HCT116 (cell line): ENCODE measurements around the gene RIMBP2. TPM values are rescaled to one million over a fixed set of nuclear protein-coding genes. Genes with fewer than 3 reads are reported as not detected.

Experiments
- ATAC-seq: fragments of 200-7000 bp; cut with Tn5 transposase; 2 replicates; pipeline ENCODE4 v1.9.1; 2020; ENCODE audit warnings: mild to moderate bottlenecking, moderate library complexity
- BruUV-seq: library from RNA; stranded (reverse); fragments of 400-500 nt; replicated peaks from 2 replicates; lab custom pipeline; 2021; lab: Mats Ljungman, UMichigan
- CTCF ChIA-PET: fragments of 300-600 bp; sonication (Branson Sonifier 250); formaldehyde crosslinking; loops from one replicate; lab custom pipeline; 2021; ENCODE audit warnings: antibody characterized with exemption; lab: Charles Lee
- POLR2A ChIA-PET: fragments of 300-600, 350-600 bp; sonication (Branson Sonifier 250); formaldehyde crosslinking; loops from one replicate; lab custom pipeline; 2021; ENCODE audit warnings: antibody characterized with exemption; lab: Charles Lee
- RAD21 ChIA-PET, 2 experiments: fragments of 300-600 bp; sonication (Branson Sonifier 250); formaldehyde crosslinking; loops; one replicate each; lab custom pipeline; 2023; ENCODE audit warnings: low total read pairs in 2 of 2; ENCODE audit not compliant: uncharacterized antibody in 2 of 2, unreplicated experiment in 2 of 2, low non-redundant PET in 1 of 2; lab: Charles Lee
- DNase-seq: peaks from one replicate; pipeline ENCODE4 v3.0.0-alpha.2; 2010; ENCODE audit warnings: low read depth, low spot score
- H2AFZ ChIP-seq: fragments of 200-600 bp; shearing (Covaris generic), sonication (generic); 2 replicates; pipeline ENCODE4 v1.6.1; 2017; ENCODE audit warnings: low read depth, mixed run types, mixed read lengths, antibody characterized with exemption, low read length; ENCODE audit not compliant: poor library complexity, severe bottlenecking
- H3K27ac ChIP-seq: 2 replicates; pipeline ENCODE4 v1.5.1; 2012; ENCODE audit warnings: low read depth, low read length
- H3K27me3 ChIP-seq: fragments of 200-600 bp; sonication (generic); 2 replicates; pipeline ENCODE4 v1.6.1; 2016; ENCODE audit warnings: mixed run types, low read length, mixed read lengths; ENCODE audit not compliant: insufficient read depth
- H3K36me3 ChIP-seq, 2 experiments: fragments of 200-500 bp in 1 of 2; fragments of 200-600 bp in 1 of 2; sonication (Bioruptor generic) in 1 of 2; sonication (generic) in 1 of 2; 2 replicates each; pipeline versions ENCODE4 v1.5.1 to v1.6.1; 2014 to 2016; ENCODE audit warnings: low read length in 2 of 2, inconsistent platforms in 1 of 2, mixed read lengths in 1 of 2, mixed run types in 1 of 2; ENCODE audit not compliant: insufficient read depth in 2 of 2, control insufficient read depth in 1 of 2
- H3K4me1 ChIP-seq, 2 experiments: fragments of 200-600 bp in 1 of 2; sonication (generic) in 1 of 2; 2 replicates each; pipeline versions ENCODE4 v1.5.1 to v1.6.1; 2012 to 2017; ENCODE audit warnings: low read length in 2 of 2, inconsistent platforms in 1 of 2, mild to moderate bottlenecking in 1 of 2, mixed read lengths in 1 of 2, mixed run types in 1 of 2, moderate library complexity in 1 of 2; ENCODE audit not compliant: insufficient read depth in 2 of 2, control insufficient read depth in 1 of 2
- H3K4me2 ChIP-seq: fragments of 200-600 bp; sonication (generic); 2 replicates; pipeline ENCODE4 v1.6.1; 2017; ENCODE audit warnings: mixed run types, low read length, mixed read lengths
- H3K4me3 ChIP-seq, 2 experiments: fragments of 200-600 bp in 1 of 2; sonication (generic) in 1 of 2; replicated peaks in 1 of 2; 2 replicates each; pipeline ENCODE4 v1.5.1; 2011 to 2016; ENCODE audit warnings: low read length in 2 of 2, control low read depth in 1 of 2, low read depth in 1 of 2, mild to moderate bottlenecking in 1 of 2, mixed read lengths in 1 of 2, mixed run types in 1 of 2
- H3K79me2 ChIP-seq: fragments of 200-600 bp; sonication (generic); 2 replicates; pipeline ENCODE4 v1.6.1; 2017; ENCODE audit warnings: mild to moderate bottlenecking, mixed run types, low read length, moderate library complexity, mixed read lengths; ENCODE audit not compliant: insufficient read depth
- H3K9ac ChIP-seq: fragments of 200-600 bp; sonication (generic); 2 replicates; pipeline ENCODE4 v1.6.1; 2016; ENCODE audit warnings: low read length, mixed read lengths
- H3K9me2 ChIP-seq: fragments of 200-600 bp; sonication (generic), shearing (Covaris generic); 2 replicates; pipeline ENCODE4 v1.6.1; 2017; ENCODE audit warnings: mixed run types, mild to moderate bottlenecking, moderate library complexity; ENCODE audit not compliant: insufficient read depth
- H3K9me3 ChIP-seq, 2 experiments: fragments of 200-500 bp in 1 of 2; fragments of 200-600 bp in 1 of 2; sonication (Bioruptor generic) in 1 of 2; sonication (generic) in 1 of 2; 2 replicates each; pipeline ENCODE4 v1.6.1; 2014 to 2017; ENCODE audit warnings: low read length in 2 of 2, mixed read lengths in 2 of 2, inconsistent platforms in 1 of 2, low read depth in 1 of 2, mild to moderate bottlenecking in 1 of 2, mixed run types in 1 of 2, moderate library complexity in 1 of 2; ENCODE audit not compliant: control insufficient read depth in 1 of 2, insufficient read depth in 1 of 2
- H4K20me1 ChIP-seq: fragments of 200-600 bp; sonication (generic), shearing (Covaris generic); 2 replicates; pipeline ENCODE4 v1.6.1; 2017; ENCODE audit warnings: mixed run types, mild to moderate bottlenecking, moderate library complexity; ENCODE audit not compliant: insufficient read depth
- EGR1 ChIP-seq: IDR thresholded peaks from 2 replicates; pipeline ENCODE4 v1.6.1; 2012; ENCODE audit warnings: low read depth
- POLR2AphosphoS5 ChIP-seq: IDR thresholded peaks from 2 replicates; pipeline ENCODE4 v1.6.1; 2011; ENCODE audit warnings: mild to moderate bottlenecking, low read depth, low read length, moderate library complexity
- TCF7L2 ChIP-seq: IDR thresholded peaks from 2 replicates; pipeline ENCODE4 v1.7.0; 2011; ENCODE audit warnings: borderline replicate concordance, inconsistent platforms; ENCODE audit not compliant: insufficient read depth, insufficient read length; ENCODE audit errors: extremely low read depth
- intact Hi-C: fragments of 100-400 bp; cut with micrococcal nuclease; formaldehyde crosslinking; loops from 2 replicates; pipeline ENCODE4 v1.10.0; 2022
- total RNA-seq: library from RNA; stranded (reverse); gene quantifications from one replicate; pipeline ENCODE4 v1.2.1, GENCODE V29; 2021; ENCODE audit not compliant: unreplicated experiment
- TF ChIP-seq, protein P1 (sequence below): IDR thresholded peaks from 2 replicates; pipeline ENCODE4 v1.6.1; 2012; ENCODE audit warnings: low read depth

Gene RIMBP2
- total RNA-seq, 1 experiment from 2014 or later, result not detected

- Histone ChIP-seq H2AFZ (no peak overlapping the region), H3K4me1 (peaks cover 0 to 5% of the 10 kb centered on the region in 2 experiments; a peak in 2 of 4 replicates), H3K9me2 (no peaks in the 10 kb centered on the region), H4K20me1 (no peaks in the 10 kb centered on the region), H3K27ac (no peak overlapping the region), H3K9me3 (peaks cover 0 to 6% of the 10 kb centered on the region in 2 experiments; a peak in 1 of 4 replicates), H3K4me2 (no peak overlapping the region), H3K4me3 (no peak overlapping the region), H3K79me2 (no peaks in the 10 kb centered on the region), H3K9ac (no peak overlapping the region), H3K36me3 (no peaks in the 10 kb centered on the region), H3K27me3 (peaks cover 10% of the 10 kb centered on the region; the same call in 1 of the 2 replicates)
- RAD21 ChIA-PET, result no interaction called here
- BruUV-seq, result no TSS peak
- POLR2A ChIA-PET, result no interaction called here
- intact Hi-C loops, result no loop called here
- DNase-seq (peak; percentile 57), ATAC-seq (peak; percentile 18)
- no peak for TF ChIP-seq TCF7L2
- no peak for TF ChIP-seq EGR1
- TF ChIP-seq POLR2AphosphoS5, result no peak
- TF ChIP-seq, protein P1, sequence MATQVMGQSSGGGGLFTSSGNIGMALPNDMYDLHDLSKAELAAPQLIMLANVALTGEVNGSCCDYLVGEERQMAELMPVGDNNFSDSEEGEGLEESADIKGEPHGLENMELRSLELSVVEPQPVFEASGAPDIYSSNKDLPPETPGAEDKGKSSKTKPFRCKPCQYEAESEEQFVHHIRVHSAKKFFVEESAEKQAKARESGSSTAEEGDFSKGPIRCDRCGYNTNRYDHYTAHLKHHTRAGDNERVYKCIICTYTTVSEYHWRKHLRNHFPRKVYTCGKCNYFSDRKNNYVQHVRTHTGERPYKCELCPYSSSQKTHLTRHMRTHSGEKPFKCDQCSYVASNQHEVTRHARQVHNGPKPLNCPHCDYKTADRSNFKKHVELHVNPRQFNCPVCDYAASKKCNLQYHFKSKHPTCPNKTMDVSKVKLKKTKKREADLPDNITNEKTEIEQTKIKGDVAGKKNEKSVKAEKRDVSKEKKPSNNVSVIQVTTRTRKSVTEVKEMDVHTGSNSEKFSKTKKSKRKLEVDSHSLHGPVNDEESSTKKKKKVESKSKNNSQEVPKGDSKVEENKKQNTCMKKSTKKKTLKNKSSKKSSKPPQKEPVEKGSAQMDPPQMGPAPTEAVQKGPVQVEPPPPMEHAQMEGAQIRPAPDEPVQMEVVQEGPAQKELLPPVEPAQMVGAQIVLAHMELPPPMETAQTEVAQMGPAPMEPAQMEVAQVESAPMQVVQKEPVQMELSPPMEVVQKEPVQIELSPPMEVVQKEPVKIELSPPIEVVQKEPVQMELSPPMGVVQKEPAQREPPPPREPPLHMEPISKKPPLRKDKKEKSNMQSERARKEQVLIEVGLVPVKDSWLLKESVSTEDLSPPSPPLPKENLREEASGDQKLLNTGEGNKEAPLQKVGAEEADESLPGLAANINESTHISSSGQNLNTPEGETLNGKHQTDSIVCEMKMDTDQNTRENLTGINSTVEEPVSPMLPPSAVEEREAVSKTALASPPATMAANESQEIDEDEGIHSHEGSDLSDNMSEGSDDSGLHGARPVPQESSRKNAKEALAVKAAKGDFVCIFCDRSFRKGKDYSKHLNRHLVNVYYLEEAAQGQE, result no peak
- CTCF ChIA-PET, result no interaction called here
Measured at GRCh38 chr12:130765186-130765659, 49.1 kb upstream of the RIMBP2 start.
